Right cardiac atrium (tissue), 5 donors: ENCODE data around the gene TIE1. TPM values are rescaled to one million over a fixed set of nuclear protein-coding genes. Genes with fewer than 3 reads are reported as not detected.
A peak's percentile ranks its signal among the peaks of the same experiment; 100 is the strongest.
"Not testable (repeated sequence)": the region's sequence is repeated elsewhere in the genome, so short reads cannot be mapped to it uniquely, and the experiment has no call there.

ENCODE experiments used
- ATAC-seq, 2 donors: fragments of 200-7000 bp; cut with Tn5 transposase; one replicate each; pipeline versions ENCODE4 v1.8.0 to v1.9.1; 2020; ENCODE audit warnings: moderate library complexity in 2 of 2, mild to moderate bottlenecking in 1 of 2
- DNase-seq, 3 donors: peaks; one replicate each; pipeline ENCODE4 v3.0.0-alpha.2; 2020
- H3K27ac ChIP-seq: one replicate; pipeline ENCODE4 v1.5.1; 2013; ENCODE audit warnings: mild to moderate bottlenecking, low read length, control low read depth, moderate library complexity
- H3K27me3 ChIP-seq: one replicate; pipeline ENCODE4 v1.6.1; 2013; ENCODE audit not compliant: control insufficient read depth, insufficient read depth
- H3K4me1 ChIP-seq: one replicate; pipeline ENCODE4 v1.6.1; 2013; ENCODE audit warnings: low read length; ENCODE audit not compliant: control insufficient read depth, insufficient read depth
- H3K4me3 ChIP-seq: one replicate; pipeline ENCODE4 v1.5.1; 2013; ENCODE audit warnings: low read length, control low read depth
- H3K9me3 ChIP-seq: one replicate; pipeline ENCODE4 v1.6.1; 2013; ENCODE audit warnings: low read length; ENCODE audit not compliant: control insufficient read depth
- WGBS: extraction: QIAGEN DNeasy Blood & Tissue Kit; methylation state at CpG from one replicate; pipeline ENCODE4 v1.1.7; 2013; 5-methylcytosine and 5-hydroxymethylcytosine counted together
- intact Hi-C, 4 donors: fragments of 100-400 bp; cut with DNase I; formaldehyde crosslinking; loops; one replicate each; pipeline versions ENCODE4 v1.11.0 to v1.14.0; 2022 to 2023
- microRNA-seq, 2 donors: library from miRNA; unstranded; fragments of <30 nt; microRNA quantifications; one replicate each; pipeline ENCODE4 v1.2.0, GENCODE V29; 2020 to 2021
- polyA plus RNA-seq: library from polyadenylated mRNA; stranded (reverse); fragments of 200-250 nt; gene quantifications from one replicate; pipeline ENCODE4 v1.2.3, GENCODE V29; 2013
- total RNA-seq, 4 donors: library from RNA; stranded (reverse); fragmentation: NEBNext Ultra II Directional; extraction: Animal tissue kit (Norgen Biotek cat#: 25700); gene quantifications; one replicate each; pipeline ENCODE4 v1.2.1, GENCODE V29; 2021
- donor health status: healthy with polysubstance abuse.
- donor health status: DM: no; HTN: yes; CAD: no.
- donor health status: DM: no; HTN: no; CAD: no.
- donor health status: DM: no; HTN: yes; CAD: no; lungs with severe emphysema.
- donor health status: DM: yes; HTN: yes; CAD: no.

The TIE1 gene
- total and polyA plus RNA-seq, 5 donors = 21.7 to 49.4 (median 40.1) TPM

- intact Hi-C loops = no loop called here
Measured at GRCh38 chr1:43367026-43367903, 66.5 kb downstream of the TIE1 start.

DNA sequence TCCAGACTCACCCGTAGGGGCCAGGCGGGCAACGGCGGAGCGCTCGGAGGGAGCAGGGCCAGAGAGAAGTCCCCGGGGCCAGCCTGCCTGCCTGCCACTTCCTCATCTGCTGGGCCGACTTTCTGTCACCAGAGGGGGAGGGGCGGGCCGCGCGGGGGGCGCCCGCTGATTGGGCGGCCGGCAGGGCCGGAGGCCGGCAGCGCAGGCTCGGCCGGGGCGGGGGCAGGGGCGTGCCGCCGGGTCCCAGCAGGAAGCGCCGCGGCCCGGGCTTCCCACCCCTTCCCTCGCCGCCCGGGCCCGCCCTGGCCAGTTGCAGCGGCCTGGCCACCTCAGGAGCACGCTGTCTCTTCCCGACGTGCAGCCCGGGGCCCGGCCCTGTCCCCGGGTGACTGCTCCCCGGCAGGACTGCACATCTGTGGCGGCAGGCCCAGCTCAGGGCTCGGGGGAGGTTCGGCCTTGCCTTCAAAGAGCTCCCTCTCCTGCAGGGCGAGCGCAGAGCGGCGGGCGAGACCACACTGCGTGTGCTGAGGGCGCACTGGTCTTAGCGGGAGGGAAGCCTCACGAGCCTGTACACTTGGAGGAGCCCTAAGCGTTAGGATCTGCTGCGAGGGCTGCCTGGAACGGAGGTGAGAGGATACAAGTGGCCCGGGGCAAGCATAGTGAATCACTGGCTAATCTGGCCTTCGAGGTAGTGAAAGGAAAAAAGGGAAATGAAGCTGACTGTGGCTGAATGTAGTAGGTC is 67.3 kb downstream of the TIE1 start, which contains the start of gene ELOVL1:
Gene ELOVL1 (minus strand): TSS at position 108 of the 742 bp plus-strand sequence. CDS start 2,402 bp downstream, outside the sequence.
- intact Hi-C loops = no loop called here
- DNase-seq (peak; percentile 95 to 98 (median 98)), ATAC-seq (peak; percentile 95 to 96)
- WGBS = under 1% methylated on average over 57 of the region's 58 CpGs
- H3K4me3 ChIP-seq = peak within 1 kb of the TSS; percentile 82
- peaks cover 10% of the 10 kb centered on the region for H3K4me1 ChIP-seq
- H3K27me3 ChIP-seq = no peaks in the 10 kb centered on the region
- peak within 1 kb of the TSS; percentile 96 for H3K27ac ChIP-seq
- H3K9me3 ChIP-seq = no peaks in the 10 kb centered on the region

More at GRCh38 chr1:43367026-43367903, 66.5 kb downstream of the TIE1 start:
- WGBS = 1% methylated on average over 48 of the region's 48 CpGs
- Histone ChIP-seq H3K4me1 (peaks cover 10% of the 10 kb centered on the region), H3K27ac (peak overlapping the region; percentile 95), H3K4me3 (peak overlapping the region; percentile 82), H3K27me3 (no peaks in the 10 kb centered on the region), H3K9me3 (no peaks in the 10 kb centered on the region)
- ATAC-seq (peak; percentile 74 to 81), DNase-seq (peak; percentile 46 to 77 (median 70))

- H3K4me3 ChIP-seq = peak overlapping the region; percentile 82
- intact Hi-C loops = no loop called here
- H3K9me3 ChIP-seq = no peaks in the 10 kb centered on the region
- peak overlapping the region; percentile 96 for H3K27ac ChIP-seq
- DNase-seq = no peak
- no peak for ATAC-seq
- peaks cover 12% of the 10 kb centered on the region for H3K4me1 ChIP-seq
- H3K27me3 ChIP-seq = no peaks in the 10 kb centered on the region
- WGBS = 21% methylated on average over 6 of the region's 6 CpGs
Measured at GRCh38 chr1:43368646-43369020, 67.9 kb downstream of the TIE1 start.

DNA sequence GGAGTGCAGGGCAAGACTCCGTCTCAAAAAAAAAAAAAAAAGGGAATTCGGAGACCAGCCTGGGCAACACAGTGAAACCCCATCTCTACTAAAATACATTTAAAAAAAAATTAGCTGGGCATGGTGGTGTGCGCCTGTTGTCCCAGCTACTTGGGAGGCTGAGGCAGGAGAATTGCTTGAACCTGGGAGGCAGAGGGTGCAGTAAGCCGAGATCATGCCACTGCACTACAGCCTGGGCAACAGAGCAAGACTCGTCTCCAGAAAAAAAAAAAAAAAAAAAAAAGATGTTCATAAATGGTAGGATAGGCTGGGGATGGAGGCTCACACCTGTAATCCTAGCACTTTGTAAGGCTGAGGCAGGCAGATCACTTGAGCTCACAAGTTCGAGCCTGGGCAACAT is 69.0 kb downstream of the TIE1 start:
- peaks cover 12% of the 10 kb centered on the region for H3K4me1 ChIP-seq
- ATAC-seq, H3K27me3 ChIP-seq, H3K9me3 ChIP-seq, H3K4me3 ChIP-seq, H3K27ac ChIP-seq, intact Hi-C loops, DNase-seq: not testable (repeated sequence)
- 96% methylated on average over 6 of the region's 6 CpGs for WGBS

- H3K27ac ChIP-seq = no peak overlapping the region
- H3K4me3 ChIP-seq = no peak overlapping the region
- no peaks in the 10 kb centered on the region for H3K9me3 ChIP-seq
- H3K4me1 ChIP-seq = peaks cover 12% of the 10 kb centered on the region
- H3K27me3 ChIP-seq = no peaks in the 10 kb centered on the region
- intact Hi-C loops = no loop called here
- WGBS = 85% methylated on average over 4 of the region's 4 CpGs
- no peak for DNase-seq
- no peak for ATAC-seq
Measured at GRCh38 chr1:43370564-43370963, 69.8 kb downstream of the TIE1 start.

GRCh38 chr1:43372172-43372571 is 71.4 kb downstream of the TIE1 start:
- H3K4me1 ChIP-seq = peaks cover 5% of the 10 kb centered on the region
- 99% methylated on average over 5 of the region's 5 CpGs for WGBS
- DNase-seq = no peak
- no peaks in the 10 kb centered on the region for H3K9me3 ChIP-seq
- no peaks in the 10 kb centered on the region for H3K27me3 ChIP-seq
- no peak for ATAC-seq
- H3K4me3 ChIP-seq = no peak overlapping the region
- intact Hi-C loops = no loop called here
- no peak overlapping the region for H3K27ac ChIP-seq

Small RNA genes within 50 kb of the gene (microRNA-seq; reads per million reads assigned to microRNA genes)
- 0.84 to 1.1 reads per million in 2 donors for gene MIR6734

Other genes with a start within 250 kb of the TIE1 start
- gene EBNA1BP2, start 128.7 kb upstream of the TIE1 start, total RNA-seq = 10 to 100 TPM; 23.6 to 32.4 (median 28.2) TPM
- gene EBNA1BP2, start 128.7 kb upstream of the TIE1 start, polyA plus RNA-seq = 38.8 TPM
- under 1 TPM in 3 of 4 donors, not detected in 1; 0.06 to 0.25 (median 0.14) TPM for gene CFAP57, start 128.7 kb upstream of the TIE1 start, total RNA-seq
- gene CFAP57, start 128.7 kb upstream of the TIE1 start, polyA plus RNA-seq = 0.09 TPM
- gene TMEM125, start 31.0 kb upstream of the TIE1 start, total RNA-seq = 1 to 10 TPM in 3 of 4 donors, under 1 TPM in 1; 0.68 to 1.6 (median 1.3) TPM
- gene TMEM125, start 31.0 kb upstream of the TIE1 start, polyA plus RNA-seq = 0.70 TPM
- not detected for gene C1orf210, start 15.4 kb upstream of the TIE1 start, total RNA-seq
- 0.07 TPM for gene C1orf210, start 15.4 kb upstream of the TIE1 start, polyA plus RNA-seq
- gene MPL, start 36.8 kb downstream of the TIE1 start, total RNA-seq = 1 to 10 TPM in 2 of 4 donors, under 1 TPM in 2; 0.79 to 1.4 (median 1.1) TPM
- gene MPL, start 36.8 kb downstream of the TIE1 start, polyA plus RNA-seq = 0.18 TPM
- gene CDC20, start 58.0 kb downstream of the TIE1 start, total RNA-seq = 1 to 10 TPM in 3 of 4 donors, under 1 TPM in 1; 0.67 to 3.5 (median 1.5) TPM
- 0.54 TPM for gene CDC20, start 58.0 kb downstream of the TIE1 start, polyA plus RNA-seq
- gene ELOVL1, start 67.0 kb downstream of the TIE1 start, total RNA-seq = 10 to 100 TPM; 33.1 to 47.1 (median 35.6) TPM
- 40.5 TPM for gene ELOVL1, start 67.0 kb downstream of the TIE1 start, polyA plus RNA-seq
- gene MED8, start 88.8 kb downstream of the TIE1 start, total RNA-seq = 10 to 100 TPM; 16.8 to 22.1 (median 18.9) TPM
- gene MED8, start 88.8 kb downstream of the TIE1 start, polyA plus RNA-seq = 16.0 TPM
- 10 to 100 TPM; 31.2 to 36.4 (median 33.4) TPM for gene SZT2, start 88.9 kb downstream of the TIE1 start, total RNA-seq
- gene SZT2, start 88.9 kb downstream of the TIE1 start, polyA plus RNA-seq = 20.8 TPM
- 10 to 100 TPM; 26.9 to 33.1 (median 31.6) TPM for gene HYI, start 152.9 kb downstream of the TIE1 start, total RNA-seq
- gene HYI, start 152.9 kb downstream of the TIE1 start, polyA plus RNA-seq = 31.1 TPM
- 10 to 100 TPM; 11.1 to 19.7 (median 12.7) TPM for gene PTPRF, start 229.9 kb downstream of the TIE1 start, total RNA-seq
- gene PTPRF, start 229.9 kb downstream of the TIE1 start, polyA plus RNA-seq = 5.1 TPM